Aorta (tissue), 5 donors: ENCODE measurements around the gene ZNF672. TPM values are rescaled to one million over a fixed set of nuclear protein-coding genes. Genes with fewer than 3 reads are reported as not detected.

ENCODE experiments used
- ATAC-seq: fragments of 200-7000 bp; cut with Tn5 transposase; one replicate; pipeline ENCODE4 v1.9.1; 2022; ENCODE audit warnings: moderate library complexity; ENCODE audit not compliant: low FRiP score
- DNase-seq, 2 donors: peaks; one replicate each; pipeline ENCODE4 v3.0.0-alpha.2; 2020
- H3K27ac ChIP-seq, 2 donors: one replicate each; pipeline ENCODE4 v1.5.1; 2013; ENCODE audit warnings: low read length in 2 of 2, mild to moderate bottlenecking in 2 of 2, moderate library complexity in 2 of 2, control low read depth in 1 of 2, inconsistent platforms in 1 of 2, low read depth in 1 of 2
- H3K27me3 ChIP-seq, 2 donors: one replicate each; pipeline ENCODE4 v1.6.1; 2013; ENCODE audit warnings: control low read depth in 1 of 2, low read length in 1 of 2, mild to moderate bottlenecking in 1 of 2, moderate library complexity in 1 of 2; ENCODE audit not compliant: insufficient read depth in 2 of 2, control insufficient read depth in 1 of 2
- H3K36me3 ChIP-seq, 2 donors: one replicate each; pipeline ENCODE4 v1.6.1; 2013; ENCODE audit warnings: control low read depth in 1 of 2, low read length in 1 of 2, mild to moderate bottlenecking in 1 of 2; ENCODE audit not compliant: insufficient read depth in 2 of 2, control insufficient read depth in 1 of 2
- H3K4me1 ChIP-seq, 2 donors: one replicate each; pipeline ENCODE4 v1.6.1; 2013; ENCODE audit warnings: low read length in 2 of 2, control low read depth in 1 of 2, mild to moderate bottlenecking in 1 of 2, moderate library complexity in 1 of 2; ENCODE audit not compliant: insufficient read depth in 2 of 2, control insufficient read depth in 1 of 2
- H3K4me3 ChIP-seq, 2 donors: one replicate each; pipeline ENCODE4 v1.5.1; 2013; ENCODE audit warnings: low read length in 2 of 2, control low read depth in 1 of 2, mild to moderate bottlenecking in 1 of 2
- H3K9me3 ChIP-seq: one replicate; pipeline ENCODE4 v1.6.1; 2013; ENCODE audit warnings: mild to moderate bottlenecking, low read length; ENCODE audit not compliant: control insufficient read depth
- WGBS, 2 donors: extraction: QIAGEN DNeasy Blood & Tissue Kit; methylation state at CpG; one replicate each; pipeline ENCODE4 v1.1.7; 2013; 5-methylcytosine and 5-hydroxymethylcytosine counted together
- intact Hi-C, 2 donors: fragments of 100-400 bp; cut with DNase I; formaldehyde crosslinking; loops; one replicate each; pipeline versions ENCODE4 v1.14.2 to v1.15.0; 2022
- polyA plus RNA-seq, 2 donors: library from polyadenylated mRNA; stranded (reverse); fragments of 200-250 nt; gene quantifications; one replicate each; pipeline ENCODE4 v1.2.3, GENCODE V29; 2013
- total RNA-seq, 2 donors: library from RNA; stranded (reverse); fragmentation: NEBNext Ultra II Directional; extraction: Animal tissue kit (Norgen Biotek cat#: 25700); gene quantifications; one replicate each; pipeline ENCODE4 v1.2.1, GENCODE V29; 2021
- donor health status: healthy with polysubstance abuse.
- donor health status: Bipolar disorder and iron deficiency.
- donor health status: DM: no; HTN: no; CAD: no.
- donor health status: DM: no; HTN: no; CAD: no.
- donor health status: DM: yes; HTN: yes; CAD: no.

The ZNF672 gene
- total and polyA plus RNA-seq, 4 donors: 5.1 to 30.5 (median 14.9) TPM

GRCh38 chr1:248817065-248817464, 21.0 kb upstream of the ZNF672 start:
- Histone ChIP-seq H3K4me1 (peaks cover 0 to 2% of the 10 kb centered on the region in 2 donors), H3K9me3 (no peaks in the 10 kb centered on the region), H3K4me3 (no peak overlapping the region), H3K36me3 (peaks cover 3 to 8% of the 10 kb centered on the region in 2 donors), H3K27ac (no peak overlapping the region), H3K27me3 (no peaks in the 10 kb centered on the region)
- intact Hi-C loops: no loop called here
- 87 to 89% methylated on average over 6 of the region's 6 CpGs for WGBS, 2 donors
- DNase-seq (no peak), ATAC-seq (no peak)

- no peak for DNase-seq
- Histone ChIP-seq H3K9me3 (no peaks in the 10 kb centered on the region), H3K27me3 (no peaks in the 10 kb centered on the region), H3K4me1 (peaks cover 0 to 5% of the 10 kb centered on the region in 2 donors), H3K36me3 (peaks cover 3% of the 10 kb centered on the region in 2 donors), H3K27ac (no peak overlapping the region), H3K4me3 (no peak overlapping the region)
- WGBS, 2 donors: 51 to 56% methylated on average over 5 of the region's 5 CpGs
- ATAC-seq: peak; percentile 10
- intact Hi-C loops: no loop called here
These were observed 19.3 kb upstream of the ZNF672 start for GRCh38 chr1:248818505-248819374.

DNA sequence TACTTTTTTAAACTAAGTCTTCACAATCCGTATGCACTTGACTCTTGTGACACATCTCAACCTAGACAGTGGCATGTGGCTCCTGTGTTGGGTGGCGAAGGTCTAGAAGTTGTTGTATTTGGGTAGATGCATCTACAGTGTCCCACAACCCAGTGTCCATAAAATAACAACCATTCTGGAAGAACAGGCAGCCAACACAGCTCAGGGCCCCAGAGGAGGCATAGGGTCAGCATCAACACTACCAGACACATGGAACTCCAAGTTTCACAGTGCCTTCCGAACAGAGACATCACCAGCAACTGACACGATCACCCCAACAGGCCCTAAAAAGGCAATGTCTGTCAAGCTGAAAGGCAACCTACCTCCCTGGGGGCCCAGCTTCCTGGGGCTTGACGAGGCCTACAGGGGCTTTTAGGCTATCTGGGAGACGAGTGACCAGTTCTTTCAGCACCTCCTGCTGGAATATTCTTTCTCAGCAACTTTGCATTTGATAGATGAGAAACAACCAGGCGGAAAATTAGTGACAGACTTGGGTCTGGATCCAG, 17.9 kb upstream of the ZNF672 start:
- H3K27me3 ChIP-seq: no peaks in the 10 kb centered on the region
- ATAC-seq (no peak), DNase-seq (no peak)
- H3K4me3 ChIP-seq: no peak overlapping the region
- no peaks in the 10 kb centered on the region for H3K9me3 ChIP-seq
- no peaks in the 10 kb centered on the region for H3K36me3 ChIP-seq
- intact Hi-C loops: no loop called here
- 67 to 77% methylated on average over 7 of the region's 7 CpGs for WGBS, 2 donors
- H3K27ac ChIP-seq: no peak overlapping the region
- H3K4me1 ChIP-seq: peaks cover 7 to 8% of the 10 kb centered on the region in 2 donors

DNA sequence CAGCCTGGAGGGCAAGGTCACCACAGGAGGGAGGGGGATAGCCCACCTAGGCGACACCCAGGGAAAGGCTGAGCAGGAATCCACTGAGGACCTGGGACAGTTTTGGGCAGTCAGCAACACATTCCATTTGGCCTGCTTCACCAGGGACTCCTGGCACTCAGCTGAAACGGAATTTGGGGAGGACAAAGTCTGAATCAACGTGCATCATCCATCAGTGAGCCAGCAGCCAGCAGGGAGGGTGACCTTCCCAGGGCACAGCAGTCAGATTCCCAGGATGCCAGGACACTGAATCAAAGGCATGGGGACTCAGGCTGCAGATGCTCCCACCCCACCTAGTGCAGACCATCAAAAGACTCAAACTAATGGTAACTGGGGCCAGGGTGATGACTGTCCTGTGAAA, 16.9 kb upstream of the ZNF672 start:
- 20 to 24% methylated on average over 3 of the region's 3 CpGs for WGBS, 2 donors
- H3K9me3 ChIP-seq: no peaks in the 10 kb centered on the region
- intact Hi-C loops: no loop called here
- peak overlapping the region in 1 of 2 donors; percentile 10 for H3K27ac ChIP-seq
- H3K4me1 ChIP-seq: peaks cover 7 to 8% of the 10 kb centered on the region in 2 donors
- no peak for ATAC-seq
- H3K36me3 ChIP-seq: no peaks in the 10 kb centered on the region
- H3K27me3 ChIP-seq: no peaks in the 10 kb centered on the region
- H3K4me3 ChIP-seq: no peak overlapping the region
- DNase-seq: peak; percentile 75 to 80

GRCh38 chr1:248821641-248822040, 16.4 kb upstream of the ZNF672 start:
- Histone ChIP-seq H3K4me1 (peaks cover 7 to 8% of the 10 kb centered on the region in 2 donors), H3K27ac (no peak overlapping the region), H3K36me3 (no peaks in the 10 kb centered on the region), H3K9me3 (no peaks in the 10 kb centered on the region), H3K27me3 (no peaks in the 10 kb centered on the region), H3K4me3 (no peak overlapping the region)
- DNase-seq (no peak), ATAC-seq (no peak)
- intact Hi-C loops: no loop called here
- 93 to 94% methylated on average over 7 of the region's 7 CpGs for WGBS, 2 donors

DNA sequence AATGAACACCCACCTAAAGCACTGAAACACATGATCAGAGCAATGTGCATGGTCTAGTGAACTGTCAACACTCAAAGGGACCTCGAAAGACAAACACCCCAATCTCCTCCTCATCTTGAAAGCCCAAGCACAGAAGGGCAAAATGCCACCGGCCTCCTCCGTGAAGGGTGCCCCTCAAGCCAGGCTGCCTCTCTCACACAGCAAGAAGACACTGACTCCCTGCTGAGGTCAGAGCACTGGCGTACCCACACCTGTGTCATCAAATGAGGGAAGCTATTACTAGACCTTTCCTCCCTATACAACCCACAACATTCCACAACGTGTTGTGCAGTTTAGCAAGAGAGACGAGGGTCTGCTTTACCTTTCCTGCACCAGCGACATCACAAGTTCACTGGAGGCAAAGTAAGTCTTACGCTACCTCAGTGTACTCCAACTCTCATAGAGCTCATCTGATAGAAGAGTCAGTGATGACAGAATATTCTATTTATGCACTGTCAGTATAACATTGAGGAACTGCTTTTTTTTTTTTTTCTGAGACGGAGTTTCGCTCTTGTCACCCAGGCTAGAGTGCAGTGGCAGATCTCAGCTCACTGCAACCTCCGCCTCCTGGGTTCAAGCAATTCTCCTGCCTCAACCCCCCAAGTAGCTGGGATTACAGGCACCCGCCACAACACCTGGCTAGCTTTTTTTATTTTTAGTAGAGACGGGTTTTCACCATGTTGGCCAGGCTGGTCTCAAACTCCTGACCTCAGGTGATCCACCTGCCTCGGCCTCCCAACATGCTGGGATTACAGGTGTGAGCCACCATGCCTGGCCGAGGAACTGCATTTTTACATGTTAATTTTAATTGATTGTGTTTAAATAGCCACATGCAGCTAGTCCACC, 15.6 kb upstream of the ZNF672 start:
- Histone ChIP-seq H3K4me1 (peaks cover 7 to 8% of the 10 kb centered on the region in 2 donors), H3K27me3 (no peaks in the 10 kb centered on the region), H3K9me3 (no peaks in the 10 kb centered on the region), H3K36me3 (no peaks in the 10 kb centered on the region), H3K27ac (no peak overlapping the region), H3K4me3 (no peak overlapping the region)
- intact Hi-C loops: no loop called here
- DNase-seq: no peak
- WGBS, 2 donors: 77 to 82% methylated on average over 14 to 15 of the region's 15 CpGs
- ATAC-seq: no peak

- ATAC-seq: no peak
- Histone ChIP-seq H3K4me3 (no peak overlapping the region), H3K27ac (no peak overlapping the region)
These were observed 14.5 kb upstream of the ZNF672 start for GRCh38 chr1:248823517-248824001.

GRCh38 chr1:248824301-248824700, 13.7 kb upstream of the ZNF672 start:
- ATAC-seq: no peak
- H3K9me3 ChIP-seq: no peaks in the 10 kb centered on the region
- intact Hi-C loops: no loop called here
- no peak overlapping the region for H3K27ac ChIP-seq
- peaks cover 7 to 8% of the 10 kb centered on the region in 2 donors for H3K4me1 ChIP-seq
- 96 to 100% methylated on average over 1 of the region's 1 CpG for WGBS, 2 donors
- H3K4me3 ChIP-seq: no peak overlapping the region
- H3K27me3 ChIP-seq: no peaks in the 10 kb centered on the region
- no peaks in the 10 kb centered on the region for H3K36me3 ChIP-seq
- DNase-seq: no peak

More at GRCh38 chr1:248823517-248824001, 14.5 kb upstream of the ZNF672 start:
- intact Hi-C loops: no loop called here
- WGBS, 2 donors: 74 to 83% methylated on average over 2 of the region's 2 CpGs
- no peaks in the 10 kb centered on the region for H3K36me3 ChIP-seq
- DNase-seq: no peak
- H3K27me3 ChIP-seq: no peaks in the 10 kb centered on the region
- peaks cover 7 to 8% of the 10 kb centered on the region in 2 donors for H3K4me1 ChIP-seq
- no peaks in the 10 kb centered on the region for H3K9me3 ChIP-seq
